Ishikawa (cell line): ENCODE measurements around the gene TMCC3.

Experiments
- CEBPB ChIP-seq: IDR thresholded peaks from 2 replicates; pipeline ENCODE4 v1.6.1; 2012
- CREB1 ChIP-seq: IDR thresholded peaks from 2 replicates; pipeline ENCODE4 v1.6.1; 2012; ENCODE audit warnings: low read depth
- EGR1 ChIP-seq: IDR thresholded peaks from 2 replicates; pipeline ENCODE4 v1.6.1; 2012
- EP300 ChIP-seq: IDR thresholded peaks from 2 replicates; pipeline ENCODE4 v1.6.1; 2012; ENCODE audit warnings: borderline replicate concordance
- FOXM1 ChIP-seq: IDR thresholded peaks from 2 replicates; pipeline ENCODE4 v1.6.1; 2012; ENCODE audit warnings: low read depth, borderline replicate concordance
- MAX ChIP-seq: IDR thresholded peaks from 2 replicates; pipeline ENCODE4 v1.6.1; 2012
- NFIC ChIP-seq: IDR thresholded peaks from 2 replicates; pipeline ENCODE4 v1.6.1; 2012
- RAD21 ChIP-seq: IDR thresholded peaks from 2 replicates; pipeline ENCODE4 v1.6.1; 2012; ENCODE audit warnings: low read depth
- REST ChIP-seq: IDR thresholded peaks from 2 replicates; pipeline ENCODE4 v1.6.1; 2012; ENCODE audit warnings: low read depth, mild to moderate bottlenecking
- TAF1 ChIP-seq: IDR thresholded peaks from 2 replicates; pipeline ENCODE4 v1.6.1; 2012; ENCODE audit warnings: low read depth, mild to moderate bottlenecking
- TCF12 ChIP-seq: IDR thresholded peaks from 2 replicates; pipeline ENCODE4 v1.6.1; 2012; ENCODE audit warnings: low read depth
- TEAD4 ChIP-seq: IDR thresholded peaks from 2 replicates; pipeline ENCODE4 v1.6.1; 2012
- USF1 ChIP-seq: IDR thresholded peaks from 2 replicates; pipeline ENCODE4 v1.6.1; 2012
- YY1 ChIP-seq: IDR thresholded peaks from 2 replicates; pipeline ENCODE4 v1.6.1; 2012; ENCODE audit warnings: low read depth
- ZBTB7A ChIP-seq: IDR thresholded peaks from 2 replicates; pipeline ENCODE4 v1.6.1; 2012; ENCODE audit warnings: low read depth

Gene TMCC3

GRCh38 chr12:94596596-94596995 is 53.8 kb downstream of the TMCC3 start:
- no peak for TF ChIP-seq CREB1
- no peak for TF ChIP-seq FOXM1
- no peak for TF ChIP-seq TAF1
- TF ChIP-seq USF1, result no peak
- no peak for TF ChIP-seq EGR1
- TF ChIP-seq CEBPB, result no peak
- TF ChIP-seq NFIC, result no peak
- TF ChIP-seq TCF12, result no peak
- TF ChIP-seq YY1, result no peak
- no peak for TF ChIP-seq RAD21
- TF ChIP-seq ZBTB7A, result no peak
- no peak for TF ChIP-seq EP300
- TF ChIP-seq TEAD4, result no peak
- TF ChIP-seq MAX, result no peak
- no peak for TF ChIP-seq REST

- no peak for TF ChIP-seq NFIC
- no peak for TF ChIP-seq CEBPB
- no peak for TF ChIP-seq EP300
- no peak for TF ChIP-seq TCF12
- TF ChIP-seq YY1, result no peak
- TF ChIP-seq EGR1, result no peak
- TF ChIP-seq REST, result no peak
- TF ChIP-seq TEAD4, result no peak
- TF ChIP-seq CREB1, result no peak
- no peak for TF ChIP-seq RAD21
- no peak for TF ChIP-seq ZBTB7A
- no peak for TF ChIP-seq TAF1
- TF ChIP-seq FOXM1, result no peak
- no peak for TF ChIP-seq MAX
- no peak for TF ChIP-seq USF1
Measured at GRCh38 chr12:94595152-94595551, 55.2 kb downstream of the TMCC3 start.

GRCh38 chr12:94594443-94594825 is 55.9 kb downstream of the TMCC3 start:
- TF ChIP-seq YY1 (no peak), TEAD4 (no peak), MAX (no peak), USF1 (no peak), EP300 (no peak), ZBTB7A (no peak)

GRCh38 chr12:94593822-94594442 is 56.4 kb downstream of the TMCC3 start:
- TF ChIP-seq TEAD4 (no peak), EGR1 (no peak), TAF1 (no peak), NFIC (no peak), FOXM1 (no peak), RAD21 (no peak), CREB1 (no peak), ZBTB7A (no peak), TCF12 (no peak), CEBPB (no peak), USF1 (no peak), MAX (no peak), YY1 (no peak), EP300 (no peak)
